ENCODE measurements around the gene AMPH. TPM values are rescaled to one million over a fixed set of nuclear protein-coding genes. Genes with fewer than 3 reads are reported as not detected.

Gene AMPH
- total and polyA plus RNA-seq, 9 of the 15 experiments (the other 6 are each of a cell fraction or from before 2014, with no cell fraction given), result 0.03 to 0.35 TPM; not detected in 7

GRCh38 chr7:38506004-38506403 lies 125.2 kb downstream of the AMPH start (continued):
- TF ChIP-seq, protein P1, sequence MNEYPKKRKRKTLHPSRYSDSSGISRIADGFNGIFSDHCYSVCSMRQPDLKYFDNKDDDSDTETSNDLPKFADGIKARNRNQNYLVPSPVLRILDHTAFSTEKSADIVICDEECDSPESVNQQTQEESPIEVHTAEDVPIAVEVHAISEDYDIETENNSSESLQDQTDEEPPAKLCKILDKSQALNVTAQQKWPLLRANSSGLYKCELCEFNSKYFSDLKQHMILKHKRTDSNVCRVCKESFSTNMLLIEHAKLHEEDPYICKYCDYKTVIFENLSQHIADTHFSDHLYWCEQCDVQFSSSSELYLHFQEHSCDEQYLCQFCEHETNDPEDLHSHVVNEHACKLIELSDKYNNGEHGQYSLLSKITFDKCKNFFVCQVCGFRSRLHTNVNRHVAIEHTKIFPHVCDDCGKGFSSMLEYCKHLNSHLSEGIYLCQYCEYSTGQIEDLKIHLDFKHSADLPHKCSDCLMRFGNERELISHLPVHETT (CRISPR knock-in tag; conservative IDR thresholded peaks at IDR 0.05 in 1 of 2, IDR thresholded peaks at IDR 0.05 in 1 of 2), result no peak
- TF ChIP-seq SIN3A (IDR thresholded peaks at IDR 0.05; ENCODE audit: borderline replicate concordance in 2 of 2, control insufficient read depth in 1 of 2, low read depth in 2 of 2, low read length in 2 of 2) (no peak), GTF2F1 (IDR thresholded peaks at IDR 0.05; ENCODE audit: low read depth, low read length) (no peak)

DNA sequence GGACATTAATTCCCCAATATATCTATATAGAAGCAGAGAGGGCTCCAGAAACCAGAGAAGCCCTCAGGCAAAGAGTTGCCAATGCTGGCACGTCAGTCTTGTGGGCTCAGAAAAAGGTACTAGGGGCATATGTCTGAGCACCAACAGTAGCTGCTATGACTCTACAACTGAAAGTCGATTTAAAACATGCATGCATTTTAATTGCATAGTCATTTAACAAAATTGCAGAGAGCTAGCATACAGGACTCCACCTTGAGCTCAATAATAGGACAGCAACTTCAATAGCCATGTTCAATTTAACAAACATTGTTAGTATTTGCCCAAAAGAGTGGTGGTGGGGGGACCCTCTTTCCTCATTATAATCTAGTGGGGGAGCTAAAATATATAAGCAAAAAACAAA lies 126.5 kb downstream of the AMPH start:
- POLR2A ChIA-PET, result no interaction called here

More for the DNA sequence above, 126.5 kb downstream of the AMPH start:
- H3K4me2 ChIP-seq (ENCODE audit: insufficient read depth, low read length), result no peak overlapping the region
- no peaks in the 10 kb centered on the region for H3K9me1 ChIP-seq (ENCODE audit: control insufficient read depth, insufficient read depth, low read length)
- intact Hi-C loops (cut with micrococcal nuclease), result no loop called here
- H2AFZ ChIP-seq (ENCODE audit: low read depth, low read length), result no peak overlapping the region
- H3K36me3 ChIP-seq (ENCODE audit: control insufficient read depth, insufficient read depth, low read length), result no peaks in the 10 kb centered on the region
- no peaks in the 10 kb centered on the region for H3K9me3 ChIP-seq (replicated peaks; ENCODE audit: control insufficient read depth, insufficient read depth, low read depth, low read length)
- no peaks in the 10 kb centered on the region for H4K20me1 ChIP-seq (replicated peaks; ENCODE audit: control insufficient read depth, insufficient read depth, low read length)
- no peak overlapping the region for H3K27ac ChIP-seq (ENCODE audit: extremely low read depth, low read depth, low read length)
- no peak overlapping the region for H3K4me3 ChIP-seq
- no peak for FAIRE-seq
- in situ Hi-C loops (cut with MboI), result no loop called here
- no peak for DNase-seq (ENCODE audit: extremely low read depth in 1 of 4, low spot score in 3 of 4)
- no peak overlapping the region for H3K9ac ChIP-seq (ENCODE audit: insufficient read depth in 1 of 2, low read depth in 2 of 2, low read length in 2 of 2)
- H3K79me2 ChIP-seq (ENCODE audit: control insufficient read depth, insufficient read depth, low read length), result no peaks in the 10 kb centered on the region
- no peak for ATAC-seq
- H3K4me1 ChIP-seq (replicated peaks in 1 of 2; ENCODE audit: control insufficient read depth in 2 of 2, insufficient read depth in 2 of 2, low read length in 2 of 2), result no peaks in the 10 kb centered on the region
- no peak for TF ChIP-seq RCOR1 (IDR thresholded peaks at IDR 0.05; ENCODE audit: borderline replicate concordance in 1 of 2, low read depth in 2 of 2, low read length in 2 of 2)
- no peak for TF ChIP-seq ZNF232 (CRISPR knock-in tag; IDR thresholded peaks at IDR 0.05)
- no peak for TF ChIP-seq ZKSCAN8 (CRISPR knock-in tag; IDR thresholded peaks at IDR 0.05)
- CTCF ChIA-PET (ENCODE audit: low intra/inter-chr PET ratio), result no interaction called here
- H3K27me3 ChIP-seq (ENCODE audit: control insufficient read depth in 2 of 2, insufficient read depth in 2 of 2, low read length in 2 of 2), result peaks cover 0 to 4% of the 10 kb centered on the region in 2 experiments; a peak in 1 of 5 replicates
- WGBS (ENCODE audit: insufficient coverage, low coverage, missing lambda C conversion rate), result 0% methylated on average over 2 of the region's 2 CpGs
- BruUV-seq (replicated peaks), result no TSS peak

All from K562 (cell line).